T follicular helper cell (primary cell): ENCODE measurements around the gene AURKAIP1.

Experiments
- DNase-seq: peaks from one replicate; pipeline ENCODE4 v3.0.0-alpha.2; 2020; ENCODE audit warnings: low read depth

AURKAIP1 gene

GRCh38 chr1:1361233-1361981, 13.6 kb downstream of the AURKAIP1 start:
- DNase-seq: no peak

GRCh38 chr1:1360506-1361169, 14.4 kb downstream of the AURKAIP1 start:
- DNase-seq: no peak

- no peak for DNase-seq
These were observed 15.1 kb downstream of the AURKAIP1 start for GRCh38 chr1:1359664-1360468.

GRCh38 chr1:1359308-1359663, 15.7 kb downstream of the AURKAIP1 start:
- no peak for DNase-seq

- DNase-seq: no peak
These were observed 16.4 kb downstream of the AURKAIP1 start, which contains the start of gene MXRA8 for GRCh38 chr1:1358433-1359271. MXRA8 (minus strand) TSS chr1:1358555; CDS start chr1:1358504, 51 bp downstream.

GRCh38 chr1:1357871-1358432, 17.1 kb downstream of the AURKAIP1 start:
- no peak for DNase-seq

- DNase-seq: no peak
These were observed 18.1 kb downstream of the AURKAIP1 start for GRCh38 chr1:1356796-1357401.

GRCh38 chr1:1356166-1356795, 18.7 kb downstream of the AURKAIP1 start:
- DNase-seq: no peak

GRCh38 chr1:1355416-1355815, 19.6 kb downstream of the AURKAIP1 start:
- DNase-seq: no peak

- DNase-seq: no peak
These were observed 20.4 kb downstream of the AURKAIP1 start for GRCh38 chr1:1354271-1355247.

- DNase-seq: no peak
These were observed 21.4 kb downstream of the AURKAIP1 start for GRCh38 chr1:1353389-1354151.

- DNase-seq: no peak
These were observed 22.1 kb downstream of the AURKAIP1 start for GRCh38 chr1:1352786-1353388.

- no peak for DNase-seq
These were observed 23.2 kb downstream of the AURKAIP1 start for GRCh38 chr1:1351511-1352427.

- DNase-seq: peak; percentile 61
These were observed 25.6 kb downstream of the AURKAIP1 start, which contains the start of gene DVL1 for GRCh38 chr1:1349256-1350012. DVL1 (minus strand) TSS chr1:1349418; CDS start chr1:1349065, 353 bp downstream.

GRCh38 chr1:1348420-1349255, 26.4 kb downstream of the AURKAIP1 start:
- no peak for DNase-seq
